CD8-positive, alpha-beta memory T cell (primary cell): ENCODE data around the gene HPSE. TPM values are rescaled to one million over a fixed set of nuclear protein-coding genes. Genes with fewer than 3 reads are reported as not detected.

Experiments
- CTCF ChIA-PET: fragments of 350-600 bp; sonication (Branson Sonifier 250); formaldehyde crosslinking; loops from one replicate; lab custom pipeline; 2021; ENCODE audit warnings: antibody characterized with exemption; lab: Charles Lee
- POLR2A ChIA-PET: fragments of 350-600 bp; sonication (Branson Sonifier 250); formaldehyde crosslinking; loops from one replicate; lab custom pipeline; 2021; ENCODE audit warnings: antibody characterized with exemption; lab: Charles Lee
- DNase-seq, 5 donors: peaks; one replicate each; pipeline versions ENCODE4 v3.0.0 to v3.0.0-alpha.2; 2020 to 2022; ENCODE audit warnings: mixed read lengths in 1 of 5
- H3K27ac ChIP-seq: one replicate; pipeline ENCODE4 v1.7.0; 2013; ENCODE audit warnings: low read depth, mild to moderate bottlenecking, low read length, moderate library complexity
- H3K27me3 ChIP-seq: 2 replicates; pipeline ENCODE4 v1.7.0; 2013; ENCODE audit warnings: low read length, mild to moderate bottlenecking; ENCODE audit not compliant: insufficient read depth, poor library complexity, severe bottlenecking
- H3K36me3 ChIP-seq: 2 replicates; pipeline ENCODE4 v1.7.0; 2013; ENCODE audit warnings: mild to moderate bottlenecking, low read length, moderate library complexity; ENCODE audit not compliant: insufficient read depth
- H3K4me1 ChIP-seq: 2 replicates; pipeline ENCODE4 v1.7.0; 2013; ENCODE audit warnings: mild to moderate bottlenecking, low read length, moderate library complexity; ENCODE audit not compliant: insufficient read depth
- H3K4me3 ChIP-seq: 2 replicates; pipeline ENCODE4 v1.7.0; 2013; ENCODE audit warnings: mild to moderate bottlenecking, low read length
- H3K9me3 ChIP-seq: 2 replicates; pipeline ENCODE4 v1.7.0; 2013; ENCODE audit warnings: mild to moderate bottlenecking, low read length
- H3K27ac Mint-ChIP-seq, 8 donors: one replicate each; pipeline ENCODE4 v1.8.0; 2020 to 2021; ENCODE audit warnings: mixed read lengths in 8 of 8, mild to moderate bottlenecking in 6 of 8, inconsistent platforms in 3 of 8, moderate library complexity in 3 of 8
- H3K27me3 Mint-ChIP-seq, 2 donors: one replicate each; pipeline ENCODE4 v1.8.0; 2020 to 2021; ENCODE audit warnings: mixed read lengths in 2 of 2, mild to moderate bottlenecking in 1 of 2, moderate library complexity in 1 of 2
- H3K36me3 Mint-ChIP-seq, 3 donors: one replicate each; pipeline ENCODE4 v1.8.0; 2020 to 2021; ENCODE audit warnings: mixed read lengths in 3 of 3, inconsistent platforms in 1 of 3, mild to moderate bottlenecking in 1 of 3
- H3K4me1 Mint-ChIP-seq, 3 donors: one replicate each; pipeline ENCODE4 v1.8.0; 2020 to 2021; ENCODE audit warnings: mixed read lengths in 3 of 3, inconsistent platforms in 1 of 3, mild to moderate bottlenecking in 1 of 3
- H3K4me3 Mint-ChIP-seq, 7 donors: one replicate each; pipeline ENCODE4 v1.8.0; 2020 to 2021; ENCODE audit warnings: mixed read lengths in 7 of 7, mild to moderate bottlenecking in 6 of 7, moderate library complexity in 4 of 7, inconsistent platforms in 2 of 7
- H3K9me3 Mint-ChIP-seq, 5 donors: one replicate each; pipeline ENCODE4 v1.8.0; 2020 to 2022; ENCODE audit warnings: mixed read lengths in 5 of 5, mild to moderate bottlenecking in 3 of 5, moderate library complexity in 2 of 5, inconsistent platforms in 1 of 5
- polyA plus RNA-seq: library from polyadenylated mRNA; unstranded; fragments of 300-500 nt; fragmentation: Illumina TruSeq; gene quantifications from one replicate; pipeline ENCODE4 v1.2.3, GENCODE V29; 2021
- total RNA-seq, 2 experiments: library from RNA; stranded (reverse); gene quantifications; one replicate each; pipeline ENCODE4 v1.2.3, GENCODE V29; 2021

The HPSE gene
- total and polyA plus RNA-seq, 3 experiments from 2014 or later, result 4.1 to 10.9 (median 10.6) TPM

DNA sequence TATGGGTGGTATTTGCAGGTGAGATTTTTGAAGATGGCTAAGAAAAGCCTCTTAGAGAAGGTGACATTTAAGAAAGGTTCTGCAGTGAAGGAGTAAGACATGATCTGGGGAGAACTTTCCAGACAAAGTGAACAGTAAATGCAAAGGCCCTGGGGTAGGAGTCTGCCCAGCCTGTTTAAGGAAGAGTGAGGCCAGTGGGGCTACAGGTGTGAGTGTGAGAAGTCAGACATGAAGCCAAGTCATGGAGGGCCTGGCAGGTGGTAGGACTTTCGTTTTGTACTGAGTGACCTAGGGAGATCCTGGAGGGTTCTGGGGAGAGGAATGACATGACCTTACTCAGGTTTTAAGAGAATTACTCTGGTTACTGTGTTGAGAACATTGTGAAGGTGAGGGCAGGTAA is 71.5 kb downstream of the HPSE start:
- ChIA-PET CTCF (interaction anchor here (1.0 to 4.6 kb wide), 6 partner anchors 10 to 363 kb away, joined by 3 to 68 read pairs (median 4); partner anchors contain the start of gene THAP9), POLR2A (no interaction called here)

DNA sequence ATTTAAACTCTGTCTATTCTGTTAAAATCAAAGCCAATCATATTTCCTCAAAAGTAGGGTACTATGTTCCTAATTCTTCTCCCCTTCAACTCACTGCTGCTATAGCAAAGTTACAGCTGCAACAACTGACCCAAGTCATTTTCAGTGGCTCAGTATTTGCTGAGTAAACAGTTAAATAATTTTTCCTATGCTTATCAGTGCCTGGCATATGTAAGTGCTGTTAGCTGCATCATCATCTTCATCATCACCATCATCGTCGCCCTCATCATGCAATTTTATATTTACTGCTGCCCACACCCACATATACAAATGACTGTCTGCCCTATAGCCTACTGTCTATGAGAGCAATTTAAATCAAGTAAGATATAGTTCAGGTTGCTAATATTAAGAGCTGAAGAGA is 72.0 kb downstream of the HPSE start:
- CTCF ChIA-PET, result interaction anchor here (1.0 to 4.6 kb wide), 7 partner anchors 7 to 362 kb away, joined by 3 to 68 read pairs (median 4); partner anchors contain the start of gene THAP9
- H3K36me3 Mint-ChIP-seq, result peaks cover 0 to 25% (median 22%) of the 10 kb centered on the region in 3 donors

More for the DNA sequence above, 71.5 kb downstream of the HPSE start:
- Mint-ChIP-seq H3K4me1 (peaks cover 23 to 33% (median 24%) of the 10 kb centered on the region in 3 donors), H3K9me3 (no peaks in the 10 kb centered on the region), H3K36me3 (peaks cover 0 to 25% (median 19%) of the 10 kb centered on the region in 3 donors), H3K4me3 (no peak overlapping the region), H3K27ac (peak overlapping the region in 2 of 8 donors; percentile 19 to 79), H3K27me3 (no peaks in the 10 kb centered on the region)
- Histone ChIP-seq H3K4me3 (no peak overlapping the region), H3K27ac (no peak overlapping the region), H3K27me3 (no peaks in the 10 kb centered on the region), H3K9me3 (no peaks in the 10 kb centered on the region), H3K36me3 (no peaks in the 10 kb centered on the region), H3K4me1 (peaks cover 7% of the 10 kb centered on the region)
- no peak for DNase-seq

DNA sequence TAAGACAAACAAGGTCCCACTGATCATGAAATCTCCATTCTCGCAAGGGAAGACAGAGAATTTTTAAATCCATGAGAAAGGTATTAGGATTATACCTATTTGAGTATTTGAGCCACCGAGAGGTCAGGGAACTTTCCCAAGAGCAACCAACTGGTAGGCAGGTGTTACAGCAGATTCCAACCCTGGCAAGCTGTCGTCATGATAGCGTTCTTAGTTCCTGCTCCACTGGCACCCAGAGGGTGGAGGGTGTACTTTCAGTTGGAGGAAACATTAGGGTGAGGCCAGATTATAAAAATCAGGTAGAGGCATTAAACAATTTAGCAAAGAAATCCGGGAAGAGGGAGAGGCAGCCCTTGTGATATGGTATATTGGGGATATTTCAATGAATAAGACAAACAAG is 73.3 kb downstream of the HPSE start:
- no peak overlapping the region for H3K4me3 ChIP-seq
- no peak overlapping the region for H3K4me3 Mint-ChIP-seq
- H3K27ac ChIP-seq, result no peak overlapping the region
- H3K4me1 Mint-ChIP-seq, result peaks cover 14 to 25% (median 18%) of the 10 kb centered on the region in 3 donors
- CTCF ChIA-PET, result interaction anchor here (0.9 to 4.6 kb wide), 15 partner anchors 9 to 224 kb away, joined by 3 to 68 read pairs (median 6); partner anchors contain the start of gene COQ2
- POLR2A ChIA-PET, result no interaction called here
- H3K9me3 ChIP-seq, result no peaks in the 10 kb centered on the region
- no peak for DNase-seq
- H3K27me3 ChIP-seq, result no peaks in the 10 kb centered on the region
- peaks cover 7% of the 10 kb centered on the region for H3K4me1 ChIP-seq
- no peak overlapping the region for H3K27ac Mint-ChIP-seq
- peaks cover 0 to 25% (median 23%) of the 10 kb centered on the region in 3 donors for H3K36me3 Mint-ChIP-seq
- no peaks in the 10 kb centered on the region for H3K9me3 Mint-ChIP-seq
- H3K36me3 ChIP-seq, result no peaks in the 10 kb centered on the region
- no peaks in the 10 kb centered on the region for H3K27me3 Mint-ChIP-seq

More for the DNA sequence above, 72.0 kb downstream of the HPSE start:
- Histone ChIP-seq H3K9me3 (no peaks in the 10 kb centered on the region), H3K4me1 (peaks cover 7% of the 10 kb centered on the region), H3K4me3 (no peak overlapping the region), H3K27ac (no peak overlapping the region), H3K36me3 (no peaks in the 10 kb centered on the region), H3K27me3 (no peaks in the 10 kb centered on the region)
- Mint-ChIP-seq H3K27ac (no peak overlapping the region), H3K9me3 (no peaks in the 10 kb centered on the region), H3K4me3 (no peak overlapping the region), H3K27me3 (no peaks in the 10 kb centered on the region), H3K4me1 (peaks cover 19 to 32% (median 21%) of the 10 kb centered on the region in 3 donors)
- POLR2A ChIA-PET, result no interaction called here
- no peak for DNase-seq

DNA sequence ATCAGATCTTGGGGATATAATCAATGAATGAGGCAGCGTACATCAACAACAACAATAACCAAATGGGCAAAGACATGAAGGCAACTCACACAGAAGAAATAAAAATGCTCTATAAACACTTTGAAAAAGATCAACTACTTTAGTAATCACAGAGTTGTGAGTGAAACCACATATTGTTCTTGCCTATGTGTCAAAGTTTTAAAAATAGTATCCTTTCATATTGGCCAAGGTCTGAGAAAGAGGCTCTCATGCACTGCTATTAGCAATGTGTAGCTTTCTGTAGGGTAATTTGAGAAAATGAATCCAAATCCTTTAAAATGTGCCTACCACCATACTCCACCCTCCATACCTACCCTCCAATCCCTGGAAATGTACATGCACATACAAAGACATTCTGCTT is 75.1 kb downstream of the HPSE start:
- H3K4me1 ChIP-seq, result peaks cover 7% of the 10 kb centered on the region
- Mint-ChIP-seq H3K4me3 (no peak overlapping the region), H3K36me3 (peaks cover 0 to 23% (median 17%) of the 10 kb centered on the region in 3 donors), H3K9me3 (no peaks in the 10 kb centered on the region), H3K27ac (no peak overlapping the region), H3K4me1 (peaks cover 17 to 20% (median 18%) of the 10 kb centered on the region in 3 donors), H3K27me3 (no peaks in the 10 kb centered on the region)
- DNase-seq, result no peak
- H3K27ac ChIP-seq, result no peak overlapping the region
- H3K4me3 ChIP-seq, result no peak overlapping the region
- H3K9me3 ChIP-seq, result no peaks in the 10 kb centered on the region
- H3K36me3 ChIP-seq, result no peaks in the 10 kb centered on the region
- ChIA-PET CTCF (interaction anchor here (1.0 to 4.6 kb wide), 11 partner anchors 8 to 222 kb away, joined by 3 to 68 read pairs (median 4); partner anchors contain the start of gene PLAC8), POLR2A (no interaction called here)
- H3K27me3 ChIP-seq, result no peaks in the 10 kb centered on the region

DNA sequence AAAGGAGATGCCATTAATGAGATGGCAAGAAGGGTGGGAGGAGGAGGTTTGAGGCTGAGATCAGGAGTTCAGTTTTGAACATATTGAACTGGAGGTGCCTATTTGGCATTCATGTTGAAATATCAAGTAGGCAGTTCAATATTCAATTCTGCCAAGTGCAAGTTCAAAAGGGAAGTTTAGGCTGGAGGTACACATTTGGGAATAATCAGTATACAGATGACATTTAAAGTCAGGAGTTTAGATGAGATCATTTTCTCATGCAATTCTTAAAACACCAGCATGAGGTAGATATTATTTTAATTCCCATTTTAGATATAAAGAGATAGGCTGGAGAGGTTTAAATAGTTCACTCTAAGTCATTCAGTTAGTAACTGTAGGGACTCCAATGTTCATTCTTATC is 76.2 kb downstream of the HPSE start:
- H3K27me3 ChIP-seq, result no peaks in the 10 kb centered on the region
- peaks cover 7% of the 10 kb centered on the region for H3K4me1 ChIP-seq
- POLR2A ChIA-PET, result no interaction called here
- H3K36me3 ChIP-seq, result no peaks in the 10 kb centered on the region
- CTCF ChIA-PET, result no interaction called here
- DNase-seq, result no peak
- no peaks in the 10 kb centered on the region for H3K27me3 Mint-ChIP-seq
- no peak overlapping the region for H3K4me3 ChIP-seq
- no peak overlapping the region for H3K4me3 Mint-ChIP-seq
- H3K9me3 Mint-ChIP-seq, result no peaks in the 10 kb centered on the region
- peaks cover 0 to 23% (median 17%) of the 10 kb centered on the region in 3 donors for H3K36me3 Mint-ChIP-seq
- H3K9me3 ChIP-seq, result no peaks in the 10 kb centered on the region
- H3K4me1 Mint-ChIP-seq, result peaks cover 17 to 21% (median 18%) of the 10 kb centered on the region in 3 donors
- H3K27ac ChIP-seq, result no peak overlapping the region
- H3K27ac Mint-ChIP-seq, result peak overlapping the region in 1 of 8 donors; percentile 24

DNA sequence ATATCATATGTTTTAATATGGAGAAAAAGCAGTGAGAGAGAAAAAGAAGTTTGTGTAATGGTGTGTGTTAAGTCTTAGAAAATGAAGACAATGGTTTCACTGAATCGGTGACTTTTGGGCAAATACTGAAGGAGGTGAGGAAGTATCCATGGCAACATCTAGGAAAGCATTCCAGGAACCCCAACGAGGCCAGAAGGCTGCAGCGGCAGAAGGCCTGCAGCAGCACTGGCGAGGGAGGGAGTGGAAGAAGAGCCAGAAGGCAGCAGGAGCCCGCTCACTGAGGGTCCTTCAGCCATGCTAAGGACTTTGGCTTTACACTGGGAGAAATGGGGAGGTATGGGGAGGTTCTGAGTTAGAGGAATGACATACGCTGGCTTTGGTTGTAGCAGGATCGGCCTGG is 76.8 kb downstream of the HPSE start:
- H3K4me3 Mint-ChIP-seq, result no peak overlapping the region
- Histone ChIP-seq H3K4me1 (peaks cover 11% of the 10 kb centered on the region), H3K27me3 (no peaks in the 10 kb centered on the region), H3K27ac (no peak overlapping the region), H3K4me3 (no peak overlapping the region), H3K9me3 (no peaks in the 10 kb centered on the region), H3K36me3 (no peaks in the 10 kb centered on the region)
- no peak overlapping the region for H3K27ac Mint-ChIP-seq
- peaks cover 0 to 18% (median 12%) of the 10 kb centered on the region in 3 donors for H3K36me3 Mint-ChIP-seq
- H3K9me3 Mint-ChIP-seq, result no peaks in the 10 kb centered on the region
- ChIA-PET POLR2A (interaction anchor here (0.7 kb wide), 1 partner anchor 145 kb away, joined by 3 read pairs; no protein-coding TSS in a partner anchor), CTCF (no interaction called here)
- peaks cover 22 to 27% (median 23%) of the 10 kb centered on the region in 3 donors for H3K4me1 Mint-ChIP-seq
- DNase-seq, result no peak
- H3K27me3 Mint-ChIP-seq, result no peaks in the 10 kb centered on the region

DNA sequence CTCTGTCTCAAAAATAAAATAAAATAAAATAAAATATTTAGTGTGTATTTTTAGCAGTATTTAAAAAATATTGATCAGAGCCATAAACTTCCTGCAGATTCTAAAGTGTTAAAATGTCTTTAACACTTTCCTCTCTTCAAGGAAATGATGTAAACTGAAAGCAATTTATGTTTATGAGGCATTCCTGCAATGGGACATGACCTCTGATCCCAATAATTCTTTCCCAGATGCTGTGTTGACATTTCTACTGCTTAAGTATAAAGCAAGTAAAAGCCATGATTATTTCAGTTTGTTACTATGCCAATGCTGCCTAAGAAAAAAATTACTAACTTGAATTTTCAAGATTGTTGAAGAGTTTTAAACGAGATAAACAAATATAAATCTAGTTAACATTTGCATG is 79.1 kb downstream of the HPSE start:
- Mint-ChIP-seq H3K27ac (peak overlapping the region in 1 of 8 donors; percentile 32), H3K9me3 (no peaks in the 10 kb centered on the region), H3K4me1 (peaks cover 37 to 41% (median 38%) of the 10 kb centered on the region in 3 donors), H3K4me3 (no peak overlapping the region), H3K27me3 (no peaks in the 10 kb centered on the region), H3K36me3 (peaks cover 0 to 9% (median 4%) of the 10 kb centered on the region in 3 donors)
- ChIA-PET POLR2A (no interaction called here), CTCF (interaction anchor here (2.5 kb wide), 1 partner anchor 181 kb away, joined by 8 read pairs; no protein-coding TSS in a partner anchor)
- Histone ChIP-seq H3K36me3 (no peaks in the 10 kb centered on the region), H3K4me1 (peaks cover 20% of the 10 kb centered on the region), H3K4me3 (no peak overlapping the region), H3K9me3 (no peaks in the 10 kb centered on the region), H3K27me3 (no peaks in the 10 kb centered on the region), H3K27ac (no peak overlapping the region)
- DNase-seq, result no peak

DNA sequence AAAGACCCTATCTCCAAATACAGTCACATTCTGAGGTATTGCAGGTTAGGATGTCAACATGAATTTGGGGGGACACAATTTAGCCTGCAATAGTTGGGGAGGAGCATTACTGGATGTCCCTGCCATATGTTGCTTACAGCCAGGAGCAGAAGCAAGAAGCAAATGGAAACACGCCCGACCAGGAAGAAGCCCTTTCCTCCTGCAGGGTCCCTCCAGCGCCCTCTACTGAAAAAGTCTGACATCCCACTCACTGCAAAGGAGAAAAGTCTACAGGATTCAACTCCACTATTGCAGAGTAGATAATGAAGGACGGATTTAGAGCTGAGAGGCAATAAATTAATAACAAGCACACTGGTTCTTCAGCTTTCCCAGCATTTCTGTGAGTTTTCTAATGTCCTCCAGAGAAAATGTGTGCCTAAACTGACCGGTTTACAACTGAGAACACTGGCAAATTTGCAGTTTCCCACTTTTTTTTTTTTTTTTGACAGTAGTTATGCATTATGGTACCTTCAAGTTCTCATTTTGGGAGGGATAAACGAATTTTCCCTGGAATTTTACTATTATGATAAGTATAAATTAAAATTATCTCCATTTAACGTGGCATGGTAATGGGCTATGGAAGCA is 81.8 kb downstream of the HPSE start:
- H3K27me3 ChIP-seq, result no peaks in the 10 kb centered on the region
- H3K9me3 ChIP-seq, result no peaks in the 10 kb centered on the region
- CTCF ChIA-PET, result interaction anchor here (0.6 to 6.1 kb wide), 21 partner anchors 10 to 218 kb away, joined by 3 to 57 read pairs (median 5); partner anchors contain the start of genes COPS4 and PLAC8
- no peaks in the 10 kb centered on the region for H3K9me3 Mint-ChIP-seq
- no peaks in the 10 kb centered on the region for H3K27me3 Mint-ChIP-seq
- H3K4me3 Mint-ChIP-seq, result peak overlapping the region in 4 of 7 donors; percentile 23 to 79 (median 36)
- POLR2A ChIA-PET, result no interaction called here
- no peak overlapping the region for H3K27ac ChIP-seq
- H3K4me1 ChIP-seq, result peaks cover 13% of the 10 kb centered on the region
- H3K36me3 Mint-ChIP-seq, result peaks cover 0 to 6% (median 2%) of the 10 kb centered on the region in 3 donors
- H3K36me3 ChIP-seq, result no peaks in the 10 kb centered on the region
- peaks cover 21 to 27% (median 24%) of the 10 kb centered on the region in 3 donors for H3K4me1 Mint-ChIP-seq
- peak; percentile 56 to 78 (median 75) for DNase-seq
- H3K4me3 ChIP-seq, result no peak overlapping the region
- H3K27ac Mint-ChIP-seq, result peak overlapping the region in 7 of 8 donors; percentile 42 to 85 (median 68)
